Measurements from ENCODE around the gene FDXR. TPM values are rescaled to one million over a fixed set of nuclear protein-coding genes. Genes with fewer than 3 reads are reported as not detected.

FDXR gene
- total RNA-seq, 1 donor from 2014 or later, result 28.1 TPM

GRCh38 chr17:74851612-74852236, 21.1 kb downstream of the FDXR start:
- H3K27me3 Mint-ChIP-seq, result peaks cover 69% of the 10 kb centered on the region
- no peak for TF ChIP-seq CTCF (conservative IDR thresholded peaks at IDR 0.05)
- H3K4me3 Mint-ChIP-seq, result no peak overlapping the region

GRCh38 chr17:74850914-74851313, 21.9 kb downstream of the FDXR start:
- H3K4me3 Mint-ChIP-seq, result no peak overlapping the region
- no peak overlapping the region for H3K27ac Mint-ChIP-seq
- no peak for DNase-seq (ENCODE audit: extremely low spot score, unreplicated experiment)
- peaks cover 6% of the 10 kb centered on the region for H3K4me1 Mint-ChIP-seq (ENCODE audit: unreplicated experiment)
- no peaks in the 10 kb centered on the region for H3K9me3 Mint-ChIP-seq
- H3K27me3 Mint-ChIP-seq, result peaks cover 66% of the 10 kb centered on the region
- TF ChIP-seq CTCF (conservative IDR thresholded peaks at IDR 0.05), result no peak
- H3K36me3 Mint-ChIP-seq, result no peaks in the 10 kb centered on the region

More at GRCh38 chr17:74851612-74852236, 21.1 kb downstream of the FDXR start:
- Mint-ChIP-seq H3K36me3 (no peaks in the 10 kb centered on the region), H3K27ac (no peak overlapping the region), H3K4me1 (ENCODE audit: unreplicated experiment) (peaks cover 6% of the 10 kb centered on the region), H3K9me3 (no peaks in the 10 kb centered on the region)
- DNase-seq (ENCODE audit: extremely low spot score, unreplicated experiment), result no peak

- peaks cover 66% of the 10 kb centered on the region for H3K27me3 Mint-ChIP-seq
- H3K27ac Mint-ChIP-seq, result no peak overlapping the region
- no peaks in the 10 kb centered on the region for H3K36me3 Mint-ChIP-seq
- TF ChIP-seq CTCF (conservative IDR thresholded peaks at IDR 0.05), result no peak
- peaks cover 6% of the 10 kb centered on the region for H3K4me1 Mint-ChIP-seq (ENCODE audit: unreplicated experiment)
- DNase-seq (ENCODE audit: extremely low spot score, unreplicated experiment), result no peak
- no peak overlapping the region for H3K4me3 Mint-ChIP-seq
- H3K9me3 Mint-ChIP-seq, result no peaks in the 10 kb centered on the region
Measured at GRCh38 chr17:74850310-74850709, 22.5 kb downstream of the FDXR start.

GRCh38 chr17:74848656-74849399, 24.0 kb downstream of the FDXR start:
- H3K36me3 Mint-ChIP-seq, result no peaks in the 10 kb centered on the region
- H3K9me3 Mint-ChIP-seq, result no peaks in the 10 kb centered on the region
- no peak for DNase-seq (ENCODE audit: extremely low spot score, unreplicated experiment)
- H3K4me3 Mint-ChIP-seq, result no peak overlapping the region
- TF ChIP-seq CTCF (conservative IDR thresholded peaks at IDR 0.05), result no peak
- H3K27me3 Mint-ChIP-seq, result peaks cover 66% of the 10 kb centered on the region
- no peak overlapping the region for H3K27ac Mint-ChIP-seq
- peaks cover 6% of the 10 kb centered on the region for H3K4me1 Mint-ChIP-seq (ENCODE audit: unreplicated experiment)

GRCh38 chr17:74846621-74847020, 26.2 kb downstream of the FDXR start:
- H3K27ac Mint-ChIP-seq, result no peak overlapping the region
- H3K9me3 Mint-ChIP-seq, result no peaks in the 10 kb centered on the region
- TF ChIP-seq CTCF (conservative IDR thresholded peaks at IDR 0.05), result no peak
- DNase-seq (ENCODE audit: extremely low spot score, unreplicated experiment), result no peak
- H3K27me3 Mint-ChIP-seq, result peaks cover 65% of the 10 kb centered on the region
- H3K4me3 Mint-ChIP-seq, result no peak overlapping the region
- no peaks in the 10 kb centered on the region for H3K4me1 Mint-ChIP-seq (ENCODE audit: unreplicated experiment)
- no peaks in the 10 kb centered on the region for H3K36me3 Mint-ChIP-seq
